HG03159 (cell line): ENCODE data around the gene CATSPERE.

ENCODE experiments used
- ATAC-seq: cut with Tn5 transposase; IDR thresholded peaks from one replicate; pipeline ENCODE4 v1.9.1; 2021; ENCODE audit warnings: mild to moderate bottlenecking, moderate library complexity; ENCODE audit not compliant: unreplicated experiment

The CATSPERE gene

GRCh38 chr1:244461245-244462071 is at the start of gene CATSPERE:
Gene CATSPERE (plus strand): TSS chr1:244461273. CDS start chr1:244461430, 157 bp downstream.
- peak; percentile 97 for ATAC-seq

- no peak for ATAC-seq
Measured at GRCh38 chr1:244412176-244412575, 48.9 kb upstream of the CATSPERE start.

- no peak for ATAC-seq
Measured at GRCh38 chr1:244413736-244414135, 47.3 kb upstream of the CATSPERE start.

- ATAC-seq = no peak
Measured at GRCh38 chr1:244414543-244414942, 46.5 kb upstream of the CATSPERE start.

GRCh38 chr1:244419024-244419423 is 42.0 kb upstream of the CATSPERE start:
- no peak for ATAC-seq

- ATAC-seq = no peak
Measured at GRCh38 chr1:244422174-244422573, 38.9 kb upstream of the CATSPERE start.

GRCh38 chr1:244424649-244425334 is 36.3 kb upstream of the CATSPERE start:
- ATAC-seq = no peak

DNA sequence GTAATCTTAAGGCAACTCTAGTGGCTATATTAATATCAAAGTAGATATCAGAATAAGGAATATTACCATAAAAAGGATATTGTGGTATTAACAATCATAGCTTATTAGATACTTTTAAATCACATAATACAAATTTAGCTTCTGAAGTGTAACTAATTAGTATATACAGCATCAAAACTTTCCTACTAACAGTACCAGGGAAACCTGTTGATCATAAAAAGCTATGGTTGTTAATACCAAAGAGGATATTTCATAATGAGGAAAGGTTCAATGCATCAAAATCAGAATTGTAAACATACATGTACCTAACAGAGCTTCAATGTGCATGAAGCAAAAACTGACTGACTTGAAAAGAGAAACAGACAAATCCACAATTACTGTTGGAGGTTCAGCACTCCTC is 33.4 kb upstream of the CATSPERE start:
- no peak for ATAC-seq

GRCh38 chr1:244429818-244430217 is 31.3 kb upstream of the CATSPERE start:
- ATAC-seq = no peak

GRCh38 chr1:244431166-244431565 is 29.9 kb upstream of the CATSPERE start:
- no peak for ATAC-seq

- no peak for ATAC-seq
Measured at GRCh38 chr1:244435562-244436205, 25.4 kb upstream of the CATSPERE start.

GRCh38 chr1:244436336-244437085 is 24.6 kb upstream of the CATSPERE start:
- ATAC-seq = no peak

DNA sequence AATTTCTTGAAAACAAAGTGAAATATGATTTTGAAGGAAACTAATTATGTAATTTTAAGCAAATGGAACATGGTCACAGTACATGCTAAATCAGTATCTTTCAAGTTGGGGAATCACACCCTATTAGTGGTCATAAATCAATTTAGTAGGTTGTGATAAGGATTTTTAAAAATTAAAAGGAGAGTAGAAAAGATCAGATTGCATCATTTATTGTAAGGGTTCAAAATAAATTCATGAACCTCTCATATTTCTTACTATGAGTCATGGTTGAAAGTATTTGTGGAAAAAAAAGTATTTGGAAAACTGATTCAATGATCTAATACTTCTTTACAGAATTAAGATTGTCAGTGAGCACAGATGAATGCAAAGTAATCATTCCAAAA is 24.0 kb upstream of the CATSPERE start:
- no peak for ATAC-seq

DNA sequence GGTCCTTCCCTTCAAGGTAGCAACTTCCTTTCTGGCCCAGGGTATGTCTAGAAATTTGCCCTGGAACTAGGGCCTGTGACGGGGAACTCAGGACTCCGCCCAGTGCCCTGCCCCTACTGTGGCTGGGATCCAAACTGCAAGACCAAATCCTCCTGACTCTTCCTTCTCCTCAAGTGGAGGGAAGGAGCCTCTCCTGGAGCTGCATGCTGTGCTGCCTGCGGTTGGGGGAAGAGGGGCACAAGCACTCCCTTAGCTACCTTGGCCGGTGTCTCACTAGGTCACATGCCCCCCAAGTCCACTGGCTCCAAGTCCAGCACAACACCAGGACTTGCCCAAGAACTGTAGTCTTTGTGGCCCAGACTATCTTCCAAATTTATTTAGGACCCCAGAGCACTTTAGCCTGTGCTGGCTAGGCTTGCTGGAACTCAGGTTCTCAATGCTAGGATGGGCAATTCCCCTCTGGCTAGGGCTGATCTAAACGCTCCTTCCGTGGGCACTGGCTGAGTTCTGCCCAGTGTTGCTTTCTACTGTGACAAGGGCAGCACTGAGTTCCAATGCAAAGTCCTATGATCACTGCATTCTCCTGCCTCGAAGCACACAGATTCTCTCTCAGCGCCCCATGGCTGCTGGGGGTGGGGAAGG is 21.6 kb upstream of the CATSPERE start:
- ATAC-seq = no peak

DNA sequence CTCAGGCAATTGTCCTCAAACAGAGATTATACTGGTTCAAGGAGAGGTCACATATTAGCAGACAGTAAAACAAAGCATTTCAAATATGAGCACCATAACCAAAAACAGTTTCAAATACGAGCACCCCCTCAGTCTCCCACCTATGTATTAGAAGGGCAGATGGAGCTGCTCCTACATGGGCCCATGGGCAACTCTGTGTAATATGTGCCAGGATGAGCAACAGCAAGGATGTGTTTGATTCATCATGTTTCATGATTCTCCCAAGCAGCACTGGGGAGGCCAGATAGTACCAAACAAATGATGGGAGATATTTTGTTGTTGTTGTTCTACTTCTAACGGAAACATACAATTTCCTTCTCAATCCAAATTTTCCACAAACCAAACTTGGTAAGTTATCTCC is 18.2 kb upstream of the CATSPERE start:
- no peak for ATAC-seq

- no peak for ATAC-seq
Measured at GRCh38 chr1:244444854-244445253, 16.2 kb upstream of the CATSPERE start.

DNA sequence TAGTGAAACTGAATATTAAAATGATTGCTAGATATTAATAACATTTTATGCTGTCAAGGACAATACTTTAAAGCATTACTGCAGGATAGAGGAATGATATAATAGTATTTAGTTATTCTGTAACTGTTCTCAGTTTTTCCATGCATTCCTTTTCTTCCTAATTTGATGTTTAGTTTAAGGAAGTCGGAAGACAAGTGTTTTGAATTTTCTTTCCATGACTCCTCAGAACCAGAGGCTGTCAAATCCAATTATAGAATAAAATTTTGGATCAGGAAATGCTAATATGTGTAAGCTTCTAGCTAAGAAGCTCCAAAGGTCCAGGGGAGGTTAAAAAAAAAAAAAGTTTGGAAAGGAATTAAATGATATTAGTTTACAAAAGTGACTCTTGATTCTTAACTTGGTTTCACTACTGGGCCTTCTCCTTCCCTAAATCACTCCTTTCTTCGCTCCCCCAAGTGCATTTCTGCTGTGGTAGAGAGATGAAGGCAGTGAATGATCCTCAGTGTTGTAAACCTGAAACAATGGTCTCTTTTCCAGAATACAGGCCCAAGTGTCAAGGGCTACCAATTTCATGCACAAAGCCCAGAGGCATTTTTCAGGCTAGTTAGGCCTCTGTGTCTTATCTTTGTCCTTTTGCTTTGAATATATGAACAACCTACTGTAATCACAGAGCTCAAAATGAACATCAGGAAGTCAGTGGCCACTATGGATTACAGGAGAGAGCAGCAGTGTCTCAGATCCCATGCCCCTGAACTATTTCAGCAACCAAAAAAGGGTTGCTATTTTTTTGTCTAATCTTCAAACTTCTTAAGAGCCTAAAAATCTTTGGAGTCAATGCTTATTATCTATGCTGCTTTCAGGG is 15.5 kb upstream of the CATSPERE start:
- no peak for ATAC-seq

- no peak for ATAC-seq
Measured at GRCh38 chr1:244447024-244447423, 14.0 kb upstream of the CATSPERE start.

DNA sequence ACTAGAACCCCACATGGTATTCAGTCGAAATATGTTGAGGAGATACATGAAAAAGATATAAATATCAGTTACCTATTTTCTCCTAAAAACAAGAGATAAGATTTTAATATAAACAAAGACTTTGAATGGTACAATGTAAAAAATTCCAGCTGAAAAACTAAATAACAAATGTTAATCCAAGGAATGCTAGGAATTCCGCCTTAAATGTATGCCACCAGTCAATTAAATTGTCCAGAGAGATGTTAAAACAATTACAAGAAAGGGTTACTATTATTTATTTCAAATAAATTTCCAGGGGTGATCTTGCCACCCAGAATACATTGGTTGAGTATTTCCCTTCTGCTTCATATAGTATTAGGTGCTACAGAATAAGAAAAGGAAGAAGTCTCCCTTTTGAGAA is 13.5 kb upstream of the CATSPERE start:
- ATAC-seq = no peak
